Cardiac fibroblast (primary cell): ENCODE data around the gene RPS26.

Experiments
- DNase-seq, 2 donors: peaks; one replicate each; pipeline versions ENCODE4 v3.0.0 to v3.0.0-alpha.2; 2010; ENCODE audit warnings: low read depth in 2 of 2
- H3K4me3 ChIP-seq, 2 donors: replicated peaks in 1 of 2; 1 replicate in 1 of 2; 2 replicates in 1 of 2; pipeline ENCODE4 v1.5.1; 2011; ENCODE audit warnings: low read depth in 2 of 2, low read length in 2 of 2, mild to moderate bottlenecking in 2 of 2, moderate library complexity in 1 of 2
- TF ChIP-seq, protein P1 (sequence below): IDR thresholded peaks from one replicate; pipeline ENCODE4 v1.5.1; 2011; ENCODE audit warnings: low read depth, mild to moderate bottlenecking, low read length, inconsistent platforms

Gene RPS26

DNA sequence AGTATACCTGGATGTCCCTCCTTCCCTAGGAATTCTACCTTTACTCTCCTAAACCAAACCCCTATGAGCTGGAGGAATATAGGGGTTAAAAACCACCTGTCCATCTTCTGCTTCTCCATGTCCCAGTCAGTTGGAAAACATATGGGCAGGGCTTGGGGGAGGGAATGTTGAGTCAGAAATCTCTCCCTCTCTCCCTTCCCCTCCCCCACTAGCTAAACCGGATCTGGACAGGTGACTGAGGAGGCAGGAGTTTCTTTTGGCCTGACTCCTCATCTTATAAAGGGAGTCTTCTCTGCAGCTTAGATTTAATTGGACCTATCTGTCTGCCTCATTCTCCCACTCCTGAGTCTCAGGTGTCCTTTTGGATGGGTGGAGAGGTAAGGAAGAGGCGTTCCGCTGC lies 44.4 kb downstream of the RPS26 start:
- TF ChIP-seq, protein P1, sequence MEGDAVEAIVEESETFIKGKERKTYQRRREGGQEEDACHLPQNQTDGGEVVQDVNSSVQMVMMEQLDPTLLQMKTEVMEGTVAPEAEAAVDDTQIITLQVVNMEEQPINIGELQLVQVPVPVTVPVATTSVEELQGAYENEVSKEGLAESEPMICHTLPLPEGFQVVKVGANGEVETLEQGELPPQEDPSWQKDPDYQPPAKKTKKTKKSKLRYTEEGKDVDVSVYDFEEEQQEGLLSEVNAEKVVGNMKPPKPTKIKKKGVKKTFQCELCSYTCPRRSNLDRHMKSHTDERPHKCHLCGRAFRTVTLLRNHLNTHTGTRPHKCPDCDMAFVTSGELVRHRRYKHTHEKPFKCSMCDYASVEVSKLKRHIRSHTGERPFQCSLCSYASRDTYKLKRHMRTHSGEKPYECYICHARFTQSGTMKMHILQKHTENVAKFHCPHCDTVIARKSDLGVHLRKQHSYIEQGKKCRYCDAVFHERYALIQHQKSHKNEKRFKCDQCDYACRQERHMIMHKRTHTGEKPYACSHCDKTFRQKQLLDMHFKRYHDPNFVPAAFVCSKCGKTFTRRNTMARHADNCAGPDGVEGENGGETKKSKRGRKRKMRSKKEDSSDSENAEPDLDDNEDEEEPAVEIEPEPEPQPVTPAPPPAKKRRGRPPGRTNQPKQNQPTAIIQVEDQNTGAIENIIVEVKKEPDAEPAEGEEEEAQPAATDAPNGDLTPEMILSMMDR = no peak
- no peak overlapping the region for H3K4me3 ChIP-seq
- no peak for DNase-seq

DNA sequence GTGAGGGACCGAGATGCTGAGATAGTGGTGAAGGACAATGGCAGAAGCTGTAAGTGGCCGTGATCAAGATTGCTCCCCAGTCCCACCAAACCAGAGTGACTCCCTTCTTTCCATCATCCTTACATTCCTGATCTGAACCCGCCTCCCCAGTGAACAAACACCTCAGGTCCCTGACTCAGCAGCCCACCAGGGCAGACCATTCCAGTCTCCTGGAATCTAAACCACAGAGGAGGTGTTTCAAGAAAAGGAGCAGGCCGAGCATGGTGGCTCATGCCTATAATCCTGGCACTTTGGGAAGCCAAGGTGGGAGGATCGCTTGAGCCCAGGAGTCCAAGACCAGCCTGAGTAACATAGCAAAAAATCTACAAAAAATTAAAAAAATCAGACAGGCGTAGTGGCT lies 44.9 kb downstream of the RPS26 start:
- no peak for DNase-seq
- no peak overlapping the region for H3K4me3 ChIP-seq
- TF ChIP-seq, protein P1 = no peak

DNA sequence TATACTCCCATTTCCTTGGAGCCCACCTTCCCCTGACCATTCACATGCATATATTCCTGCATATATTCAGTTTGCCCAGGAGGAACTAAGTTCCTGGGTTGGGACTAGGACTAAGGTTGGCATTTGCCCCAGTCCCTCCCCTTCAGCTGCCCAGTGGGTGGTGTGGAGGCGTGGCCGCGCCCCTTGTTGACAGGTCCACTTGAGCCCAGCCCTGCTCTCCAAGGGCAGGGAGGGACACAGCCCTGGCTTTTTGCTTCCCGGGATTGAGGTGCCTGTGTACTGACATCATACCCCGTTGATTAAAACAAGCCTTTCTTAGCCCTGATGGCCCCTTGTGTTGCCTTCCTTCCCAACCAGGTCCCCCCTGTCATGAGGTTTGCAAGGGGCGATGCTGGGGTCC lies 45.5 kb downstream of the RPS26 start:
- TF ChIP-seq, protein P1 = no peak
- DNase-seq = peak in 1 of 2 donors; percentile 42
- H3K4me3 ChIP-seq = no peak overlapping the region
